Glutamatergic neuron (in vitro differentiated cells): ENCODE data around the gene GNA12. TPM values are rescaled to one million over a fixed set of nuclear protein-coding genes. Genes with fewer than 3 reads are reported as not detected.

Source experiments
- DNase-seq: peaks from one replicate; pipeline ENCODE4 v3.0.0; 2022
- H3K27ac Mint-ChIP-seq: one replicate; pipeline ENCODE4 v1.8.0; 2020; ENCODE audit warnings: mild to moderate bottlenecking, mixed read lengths, inconsistent platforms; ENCODE audit not compliant: unreplicated experiment
- H3K27me3 Mint-ChIP-seq: one replicate; pipeline ENCODE4 v1.8.0; 2020; ENCODE audit warnings: mild to moderate bottlenecking, moderate library complexity, mixed read lengths, inconsistent platforms; ENCODE audit not compliant: unreplicated experiment
- H3K36me3 Mint-ChIP-seq: one replicate; pipeline ENCODE4 v1.8.0; 2020; ENCODE audit warnings: mild to moderate bottlenecking, mixed read lengths, inconsistent platforms; ENCODE audit not compliant: unreplicated experiment
- H3K4me1 Mint-ChIP-seq: one replicate; pipeline ENCODE4 v1.8.0; 2020; ENCODE audit warnings: mild to moderate bottlenecking, low read depth, mixed read lengths, inconsistent platforms; ENCODE audit not compliant: unreplicated experiment
- H3K4me3 Mint-ChIP-seq: one replicate; pipeline ENCODE4 v1.8.0; 2020; ENCODE audit warnings: mild to moderate bottlenecking, mixed read lengths, inconsistent platforms; ENCODE audit not compliant: unreplicated experiment
- H3K9me3 Mint-ChIP-seq: one replicate; pipeline ENCODE4 v1.8.0; 2020; ENCODE audit warnings: mild to moderate bottlenecking, moderate library complexity, mixed read lengths, inconsistent platforms; ENCODE audit not compliant: unreplicated experiment
- CTCF ChIP-seq: fragments of 200-600 bp; sonication (generic); IDR thresholded peaks from one replicate; pipeline ENCODE4 v1.5.0; 2021; ENCODE audit not compliant: partially characterized antibody, unreplicated experiment
- total RNA-seq: library from RNA; stranded (reverse); fragmentation: NEBNext Ultra II Directional; extraction: Animal tissue kit (Norgen Biotek cat#: 25700); gene quantifications from one replicate; pipeline ENCODE4 v1.2.1, GENCODE V29; 2021; ENCODE audit not compliant: unreplicated experiment

The GNA12 gene
- total RNA-seq, 1 donor from 2014 or later: 66.2 TPM

GRCh38 chr7:2834748-2835441 is 9.2 kb downstream of the GNA12 start:
- H3K36me3 Mint-ChIP-seq: peaks cover 5% of the 10 kb centered on the region
- H3K4me1 Mint-ChIP-seq: peaks cover 56% of the 10 kb centered on the region
- peaks cover 1% of the 10 kb centered on the region for H3K27me3 Mint-ChIP-seq
- H3K4me3 Mint-ChIP-seq: no peak overlapping the region
- peaks cover 5% of the 10 kb centered on the region for H3K9me3 Mint-ChIP-seq
- DNase-seq: no peak
- no peak overlapping the region for H3K27ac Mint-ChIP-seq
- no peak for TF ChIP-seq CTCF

- Mint-ChIP-seq H3K36me3 (peaks cover 5% of the 10 kb centered on the region), H3K4me1 (peaks cover 51% of the 10 kb centered on the region), H3K27me3 (peaks cover 1% of the 10 kb centered on the region), H3K9me3 (peaks cover 6% of the 10 kb centered on the region), H3K4me3 (peak overlapping the region; percentile 57), H3K27ac (peak overlapping the region; percentile 84)
- no peak for TF ChIP-seq CTCF
- no peak for DNase-seq
Measured at GRCh38 chr7:2833083-2833910, 10.8 kb downstream of the GNA12 start.

GRCh38 chr7:2832461-2832860 is 11.6 kb downstream of the GNA12 start:
- Mint-ChIP-seq H3K27ac (peak overlapping the region; percentile 84), H3K36me3 (peaks cover 5% of the 10 kb centered on the region), H3K9me3 (peaks cover 6% of the 10 kb centered on the region), H3K4me1 (peaks cover 45% of the 10 kb centered on the region), H3K4me3 (no peak overlapping the region), H3K27me3 (peaks cover 1% of the 10 kb centered on the region)
- no peak for DNase-seq
- TF ChIP-seq CTCF: no peak

- H3K27ac Mint-ChIP-seq: no peak overlapping the region
- H3K4me1 Mint-ChIP-seq: peaks cover 42% of the 10 kb centered on the region
- H3K36me3 Mint-ChIP-seq: peaks cover 5% of the 10 kb centered on the region
- H3K27me3 Mint-ChIP-seq: peaks cover 1% of the 10 kb centered on the region
- no peak for DNase-seq
- TF ChIP-seq CTCF: no peak
- H3K9me3 Mint-ChIP-seq: peaks cover 3% of the 10 kb centered on the region
- H3K4me3 Mint-ChIP-seq: no peak overlapping the region
Measured at GRCh38 chr7:2830609-2831376, 13.3 kb downstream of the GNA12 start.
